ENCODE measurements around the gene ARL15.

Gene ARL15

GRCh38 chr5:54146390-54146789 is 164.0 kb downstream of the ARL15 start:
- DNase-seq, result no peak

GRCh38 chr5:54140247-54140840 is 170.0 kb downstream of the ARL15 start:
- no peak for DNase-seq

- no peak for DNase-seq
These were observed 173.6 kb downstream of the ARL15 start for GRCh38 chr5:54136516-54137440.

DNA sequence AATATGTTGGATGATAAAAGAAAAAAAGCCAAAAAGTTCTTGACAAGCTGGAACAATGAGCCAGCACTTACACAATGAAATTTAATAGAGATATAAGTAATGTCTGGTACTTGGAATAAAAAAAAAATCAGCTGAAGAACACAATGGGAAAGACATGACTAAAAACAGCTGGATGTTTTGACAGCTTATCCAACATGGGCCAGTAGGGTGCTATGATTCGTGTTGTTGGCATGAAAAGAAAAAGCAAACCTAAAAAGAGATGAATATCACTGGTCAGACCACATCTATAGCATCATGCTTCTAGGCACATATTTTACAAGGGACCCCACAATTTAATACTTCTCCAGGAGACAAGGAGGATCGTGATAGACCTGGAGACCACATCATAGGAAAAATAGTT is 175.3 kb downstream of the ARL15 start:
- no peak for DNase-seq

DNA sequence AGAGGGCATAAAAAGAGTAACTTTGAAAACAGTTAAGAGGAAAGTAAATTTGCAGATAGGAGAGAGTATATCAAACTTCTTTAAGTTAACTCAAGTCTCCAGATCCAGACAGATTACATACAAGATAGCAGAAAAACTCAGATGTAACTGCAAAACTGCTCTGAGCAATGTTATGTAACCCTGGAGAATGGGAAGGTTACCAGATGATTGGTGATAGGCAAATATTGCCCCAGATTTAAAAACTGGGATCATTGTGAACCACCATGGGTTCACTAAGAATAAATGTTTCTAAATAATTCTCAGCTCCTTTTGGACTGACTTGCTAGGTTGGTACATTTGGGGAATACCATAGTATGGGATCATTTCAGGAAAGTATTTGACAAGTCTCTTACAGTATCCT is 176.5 kb downstream of the ARL15 start:
- DNase-seq, result no peak

GRCh38 chr5:54120473-54120872 is 189.9 kb downstream of the ARL15 start:
- no peak for DNase-seq

DNA sequence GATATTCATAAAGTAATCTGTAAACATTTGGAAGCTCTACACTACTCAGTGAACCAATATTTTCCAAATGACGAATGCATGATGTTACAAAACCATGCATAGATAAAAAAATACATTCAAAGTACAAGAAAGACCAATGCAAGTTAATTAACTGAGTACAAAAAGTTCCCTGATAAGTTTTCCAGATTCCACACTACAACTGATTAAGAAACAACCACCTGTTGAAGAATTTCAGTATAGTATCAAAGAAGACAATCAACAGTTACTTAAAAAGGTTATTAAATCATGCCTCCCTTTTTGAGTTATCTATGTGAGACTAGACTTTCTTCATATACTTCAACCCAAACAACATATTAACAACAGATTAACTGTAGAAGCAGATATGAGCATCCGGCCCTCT is 192.4 kb downstream of the ARL15 start:
- DNase-seq, result no peak

DNA sequence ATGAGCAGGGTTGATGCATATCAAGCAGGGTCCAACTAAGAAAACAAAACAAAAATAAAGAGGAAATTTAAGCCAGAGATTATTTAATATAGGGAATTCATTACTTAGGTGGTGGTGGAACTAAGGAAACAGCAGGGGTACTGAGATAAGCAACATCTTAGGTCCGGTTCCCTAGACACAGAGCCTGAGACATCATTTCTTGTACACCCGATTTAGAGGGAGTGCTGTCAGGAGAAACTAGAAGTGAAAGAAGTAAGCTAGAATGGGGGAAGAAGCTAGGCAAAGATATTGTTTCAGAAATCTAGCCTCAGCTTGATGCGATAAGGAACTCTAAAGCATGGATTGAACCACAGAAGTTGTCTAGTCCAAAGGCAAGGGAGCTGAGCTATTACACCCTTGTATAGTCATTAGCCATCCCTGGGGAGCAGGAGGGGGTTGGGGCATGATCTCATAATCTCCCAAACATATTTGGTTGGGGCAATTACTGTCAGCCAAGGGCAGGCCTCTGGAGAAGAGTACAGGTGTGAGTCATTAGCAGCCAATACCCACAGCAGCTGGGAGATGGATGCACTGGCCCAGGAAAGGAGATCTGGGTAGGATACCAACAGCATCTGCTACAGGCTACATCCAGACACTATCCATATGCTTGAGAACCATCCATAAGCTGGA is 194.5 kb downstream of the ARL15 start:
- DNase-seq, result no peak

DNA sequence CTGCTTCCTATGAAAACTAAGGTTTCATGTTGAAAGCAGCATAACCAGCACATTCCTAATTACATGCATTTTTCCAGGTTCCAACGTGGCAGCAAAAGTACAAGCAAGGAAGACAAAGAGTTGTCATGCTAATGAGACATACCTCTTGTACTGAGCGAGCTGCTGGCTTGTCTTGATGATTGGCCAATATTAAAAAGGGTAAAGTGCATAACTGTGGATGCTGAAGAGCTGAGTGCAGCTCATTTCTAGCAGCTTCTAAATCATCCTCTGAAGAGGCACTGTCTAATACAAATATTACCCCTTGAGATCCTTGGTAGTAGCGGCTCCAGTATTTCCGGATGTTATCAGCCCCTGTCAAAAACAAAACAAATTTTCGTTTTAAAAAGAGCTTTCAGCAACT is 197.3 kb downstream of the ARL15 start:
- no peak for DNase-seq

DNA sequence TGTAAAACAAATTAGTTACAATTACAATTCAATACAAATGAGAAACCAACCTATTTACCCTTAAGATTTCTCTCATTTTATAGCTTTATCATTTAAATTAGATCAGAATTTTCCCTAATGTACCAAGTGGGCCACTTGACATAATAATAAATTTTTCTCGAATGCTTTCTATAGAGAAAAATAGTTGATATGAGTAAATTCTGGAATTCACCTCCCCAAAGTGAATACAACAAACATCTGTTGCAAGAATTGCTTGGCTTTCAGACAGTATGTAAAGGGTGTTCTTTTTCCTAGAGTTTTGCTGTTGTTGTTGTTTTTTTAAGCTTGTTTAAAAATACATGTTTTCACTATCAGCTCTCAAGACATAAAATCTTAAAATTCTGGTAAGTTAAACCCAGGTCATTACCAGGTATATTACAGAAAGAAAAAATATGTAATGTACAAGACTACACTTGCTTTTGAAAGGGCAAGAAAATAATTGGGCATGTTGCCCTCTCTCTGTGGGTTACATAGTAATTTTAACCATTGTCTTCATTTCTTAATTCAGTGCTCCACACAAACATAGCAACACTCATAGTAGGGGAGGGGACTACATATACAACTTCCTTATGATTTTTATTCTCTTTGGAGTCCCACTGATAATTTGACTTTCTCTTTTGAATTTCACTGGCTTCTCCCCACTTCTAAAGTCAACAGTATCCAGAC is 200.6 kb downstream of the ARL15 start:
- DNase-seq, result no peak

GRCh38 chr5:54108136-54108535 is 202.2 kb downstream of the ARL15 start:
- no peak for DNase-seq

DNA sequence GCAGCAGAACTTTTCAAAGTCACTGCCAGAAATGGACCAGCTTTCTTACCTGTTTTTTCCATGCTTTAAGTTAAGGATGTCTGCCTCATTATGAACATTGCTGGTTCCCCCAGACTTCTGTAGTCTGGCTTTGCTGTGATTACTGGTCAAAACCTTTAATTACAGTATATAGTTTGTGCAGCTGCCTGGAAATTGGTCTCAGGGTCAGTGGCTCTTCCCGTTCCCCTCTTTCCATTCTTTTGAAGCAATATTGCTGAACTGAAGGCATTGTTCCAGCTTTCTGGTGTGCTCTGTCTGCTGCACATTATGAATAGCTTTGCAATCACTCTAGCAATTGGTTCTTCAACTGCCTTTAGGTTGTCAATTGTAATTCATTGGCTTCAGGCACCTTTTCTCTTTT is 206.5 kb downstream of the ARL15 start:
- DNase-seq, result no peak

GRCh38 chr5:54098267-54098666 is 212.1 kb downstream of the ARL15 start:
- no peak for DNase-seq

- DNase-seq, result no peak
These were observed 214.4 kb downstream of the ARL15 start for GRCh38 chr5:54095969-54096368.

DNA sequence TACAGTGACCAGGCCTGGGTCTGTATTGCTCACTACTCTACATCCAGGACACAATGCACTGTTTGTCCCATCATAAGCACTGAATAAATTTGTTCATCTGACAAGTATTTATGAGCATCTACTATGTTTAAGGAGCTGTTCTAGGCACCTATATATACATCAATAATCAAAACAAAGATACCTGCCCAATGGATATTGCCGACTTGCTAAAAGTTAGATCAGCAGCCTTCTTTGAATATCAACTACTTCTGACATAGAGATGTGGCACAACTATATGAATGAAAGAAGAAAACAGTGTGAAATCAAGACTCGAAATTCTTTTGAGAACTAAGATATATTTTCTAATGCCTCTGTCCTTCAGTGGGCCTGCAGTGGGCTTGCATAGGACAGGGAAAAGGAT is 215.7 kb downstream of the ARL15 start:
- no peak for DNase-seq

DNA sequence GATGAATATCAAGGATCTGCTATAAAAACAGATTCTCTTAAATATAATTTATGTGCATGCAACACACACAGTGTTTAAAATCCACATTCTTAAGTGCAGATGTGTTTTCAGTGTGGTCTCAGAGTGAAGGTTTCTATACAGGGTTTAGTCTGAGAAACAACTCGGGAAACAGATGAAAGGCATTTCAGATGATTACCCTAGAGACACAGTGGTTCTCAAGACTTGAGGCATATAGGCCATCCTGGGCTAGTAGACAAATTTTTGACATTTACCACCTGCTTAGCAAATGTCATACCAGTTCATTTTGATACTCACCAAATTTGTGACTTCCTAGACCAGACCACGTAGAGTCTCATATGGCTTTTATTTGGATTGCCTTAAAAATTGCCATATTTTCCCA is 216.5 kb downstream of the ARL15 start:
- no peak for DNase-seq

DNA sequence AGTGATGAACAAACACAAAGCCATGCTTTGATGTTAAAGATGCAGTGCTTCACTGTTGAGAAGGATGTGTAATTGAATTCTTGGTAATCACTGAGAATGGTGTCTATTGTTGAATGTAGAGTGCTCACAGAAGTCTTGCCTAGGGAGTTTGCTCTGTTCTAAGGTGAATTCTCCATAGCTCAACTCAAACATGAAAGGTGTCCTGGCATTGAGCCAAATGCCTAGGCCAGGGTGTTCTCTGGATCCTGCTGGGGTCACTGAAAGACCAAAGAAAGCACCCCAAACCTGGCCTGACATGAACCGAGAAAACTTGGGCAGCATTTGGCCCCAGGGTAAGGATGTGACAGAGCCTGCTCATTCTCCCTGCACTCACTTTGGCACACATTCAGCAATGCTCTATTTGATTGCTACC is 217.3 kb downstream of the ARL15 start:
- no peak for DNase-seq

GRCh38 chr5:54091307-54092130 is 218.9 kb downstream of the ARL15 start:
- no peak for DNase-seq

GRCh38 chr5:54090495-54091120 is 219.8 kb downstream of the ARL15 start:
- DNase-seq, result no peak

- DNase-seq, result no peak
These were observed 222.3 kb downstream of the ARL15 start for GRCh38 chr5:54088081-54088480.

DNA sequence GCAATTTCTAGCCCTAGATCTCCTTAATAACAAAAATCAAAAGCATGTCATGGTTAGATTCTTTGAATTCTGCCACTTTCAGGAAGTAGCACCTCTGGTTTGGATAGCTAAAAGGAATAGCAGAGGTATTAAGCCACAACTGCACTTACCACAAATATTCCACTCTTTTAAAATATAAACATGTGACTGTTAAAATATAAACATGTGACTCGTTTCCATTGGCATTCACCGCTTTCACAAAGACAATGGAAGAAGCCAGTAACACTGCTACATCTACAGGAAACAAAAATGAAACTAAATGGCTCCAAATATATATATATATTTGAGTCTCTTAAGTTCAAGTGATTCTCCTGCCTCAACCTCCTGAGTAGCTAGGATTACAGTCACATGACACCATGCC is 222.9 kb downstream of the ARL15 start:
- DNase-seq, result no peak

- DNase-seq, result no peak
These were observed 224.2 kb downstream of the ARL15 start for GRCh38 chr5:54086191-54086590.

All from T1000 (cell line).